Measurements from ENCODE around the gene BUB3. TPM values are rescaled to one million over a fixed set of nuclear protein-coding genes. Genes with fewer than 3 reads are reported as not detected.

BUB3 gene
- total RNA-seq, 1 donor: 134 TPM

DNA sequence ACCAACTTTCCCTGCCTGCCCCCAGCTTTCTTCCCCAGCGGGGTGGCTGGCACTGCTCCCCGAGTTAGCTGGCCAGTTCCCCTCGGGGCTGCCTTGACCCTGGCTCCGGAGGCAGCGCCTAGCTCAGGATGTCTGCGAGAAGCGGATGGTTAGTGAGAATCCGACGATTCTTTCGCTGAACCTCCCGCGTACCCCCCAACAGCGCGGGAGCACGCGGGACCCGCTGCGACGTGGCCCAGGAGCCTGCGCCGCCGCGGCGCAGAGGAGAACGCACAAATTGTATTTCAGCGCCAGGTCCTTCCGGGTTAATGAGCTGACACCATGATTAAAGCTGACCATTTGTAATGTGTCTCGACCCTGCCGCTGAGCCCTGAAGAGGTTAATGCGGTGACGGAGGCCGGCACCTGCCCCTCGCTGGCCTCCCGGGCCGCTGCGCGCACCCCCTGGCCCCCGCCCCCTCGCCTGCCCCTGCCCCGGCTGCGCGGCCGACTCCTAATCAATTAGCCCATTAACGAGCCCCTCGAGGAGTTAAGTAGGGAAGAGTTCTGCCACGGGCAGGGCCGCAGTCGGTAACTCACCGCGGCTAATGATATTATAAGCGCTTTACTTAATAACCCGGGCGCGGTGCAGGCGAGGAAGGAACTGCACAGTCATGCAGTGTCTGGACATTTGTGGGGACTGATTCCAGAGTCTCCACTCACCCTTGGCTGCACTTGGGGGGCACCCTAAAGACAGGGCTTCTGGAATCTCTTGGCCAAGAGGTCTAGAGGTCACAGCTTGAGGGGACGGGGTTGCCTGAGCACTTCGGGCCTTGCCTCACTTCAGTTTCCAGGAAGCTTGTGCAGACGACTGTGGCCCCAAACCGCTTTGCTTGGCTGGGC is 7.9 kb upstream of the BUB3 start:
- H3K4me3 ChIP-seq (ENCODE audit: low read depth, low read length): no peak overlapping the region
- TF ChIP-seq, protein P1, sequence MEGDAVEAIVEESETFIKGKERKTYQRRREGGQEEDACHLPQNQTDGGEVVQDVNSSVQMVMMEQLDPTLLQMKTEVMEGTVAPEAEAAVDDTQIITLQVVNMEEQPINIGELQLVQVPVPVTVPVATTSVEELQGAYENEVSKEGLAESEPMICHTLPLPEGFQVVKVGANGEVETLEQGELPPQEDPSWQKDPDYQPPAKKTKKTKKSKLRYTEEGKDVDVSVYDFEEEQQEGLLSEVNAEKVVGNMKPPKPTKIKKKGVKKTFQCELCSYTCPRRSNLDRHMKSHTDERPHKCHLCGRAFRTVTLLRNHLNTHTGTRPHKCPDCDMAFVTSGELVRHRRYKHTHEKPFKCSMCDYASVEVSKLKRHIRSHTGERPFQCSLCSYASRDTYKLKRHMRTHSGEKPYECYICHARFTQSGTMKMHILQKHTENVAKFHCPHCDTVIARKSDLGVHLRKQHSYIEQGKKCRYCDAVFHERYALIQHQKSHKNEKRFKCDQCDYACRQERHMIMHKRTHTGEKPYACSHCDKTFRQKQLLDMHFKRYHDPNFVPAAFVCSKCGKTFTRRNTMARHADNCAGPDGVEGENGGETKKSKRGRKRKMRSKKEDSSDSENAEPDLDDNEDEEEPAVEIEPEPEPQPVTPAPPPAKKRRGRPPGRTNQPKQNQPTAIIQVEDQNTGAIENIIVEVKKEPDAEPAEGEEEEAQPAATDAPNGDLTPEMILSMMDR (IDR thresholded peaks at IDR 0.05; ENCODE audit: insufficient read depth, low read depth, low read length): no peak
- DNase-seq (ENCODE audit: low read depth): no peak

DNA sequence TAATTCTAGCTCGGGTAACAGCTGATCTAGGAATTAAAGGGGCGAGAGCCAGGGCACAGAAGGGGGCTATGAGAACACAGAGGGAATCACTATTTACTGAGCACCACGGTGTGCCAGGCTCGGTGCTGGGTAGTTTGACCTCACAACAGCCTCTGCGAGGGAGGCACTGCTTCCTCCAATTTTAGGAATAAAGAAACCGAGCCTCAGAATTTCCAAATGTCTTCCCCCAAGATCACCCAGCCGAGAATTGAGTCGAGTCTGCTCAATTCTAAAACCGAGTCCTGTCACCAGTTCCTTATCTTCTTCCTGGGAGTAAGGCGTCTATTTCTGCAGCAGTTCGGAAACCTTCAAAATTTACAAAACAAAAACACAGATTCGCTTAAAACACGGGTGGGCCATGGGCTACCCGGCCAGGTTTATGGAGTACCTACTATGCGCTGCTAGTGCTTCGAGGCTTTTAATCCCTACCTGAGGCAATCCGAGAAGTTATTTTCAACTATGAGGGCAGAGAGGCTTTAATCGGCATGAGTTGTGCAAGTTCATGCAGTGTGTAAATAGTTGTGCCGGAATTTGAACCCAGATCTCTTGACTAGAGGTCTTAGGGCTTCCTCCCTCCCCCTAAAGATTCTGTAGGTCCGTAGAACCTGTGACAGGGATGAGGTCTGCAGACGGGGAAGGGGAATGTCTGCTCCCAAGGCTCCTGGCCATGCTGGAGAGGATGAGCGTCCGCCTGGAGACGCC is 7.1 kb upstream of the BUB3 start:
- no peak overlapping the region for H3K4me3 ChIP-seq (ENCODE audit: low read depth, low read length)
- no peak for DNase-seq (ENCODE audit: low read depth)
- TF ChIP-seq, protein P1 (IDR thresholded peaks at IDR 0.05; ENCODE audit: insufficient read depth, low read depth, low read length): no peak

DNA sequence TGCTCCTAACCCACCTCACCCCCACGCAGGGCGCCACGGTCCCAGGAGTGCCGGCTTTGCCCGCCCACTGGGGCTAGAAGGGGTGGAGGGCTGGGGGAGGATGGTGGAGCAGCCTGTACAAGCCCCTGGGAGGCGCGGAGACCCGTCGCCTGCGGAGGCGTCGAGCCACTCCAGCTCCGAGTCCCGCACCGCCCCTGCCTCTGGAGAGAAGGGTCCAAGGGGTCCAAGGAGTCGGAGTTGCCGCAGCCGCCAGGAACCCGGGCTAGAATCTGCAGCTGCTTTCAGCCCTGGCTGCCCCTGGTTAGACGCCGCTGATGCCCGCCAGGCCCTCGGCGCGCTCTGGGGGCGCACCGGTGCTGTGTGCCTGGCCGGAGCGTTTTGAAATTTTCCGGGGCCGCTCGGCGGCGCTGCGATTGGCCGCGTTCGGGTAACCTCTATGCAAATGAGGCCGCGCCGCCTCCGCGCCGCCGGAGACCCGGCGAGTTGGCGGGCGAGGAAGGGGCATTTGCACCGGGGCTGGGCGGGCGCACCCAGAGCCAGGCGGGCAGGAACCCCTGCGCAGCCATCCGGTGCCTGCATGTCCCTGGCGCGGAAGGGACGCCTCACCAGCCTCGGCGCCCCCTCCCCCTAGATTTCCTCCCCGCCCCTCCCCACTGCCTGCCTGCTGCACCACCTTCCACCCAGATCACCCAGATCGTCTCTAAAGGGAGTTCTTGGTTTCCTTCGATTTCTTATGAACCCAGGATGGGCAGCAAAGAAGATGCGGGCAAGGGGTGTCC is 6.4 kb upstream of the BUB3 start, which contains the start of gene HMX2:
TSS of gene HMX2 (plus strand) at position 502 of the 779 bp plus-strand sequence. CDS start at position 745, 243 bp downstream.
- H3K4me3 ChIP-seq (ENCODE audit: low read depth, low read length): no peak within 1 kb of the TSS
- no peak for DNase-seq (ENCODE audit: low read depth)

DNA sequence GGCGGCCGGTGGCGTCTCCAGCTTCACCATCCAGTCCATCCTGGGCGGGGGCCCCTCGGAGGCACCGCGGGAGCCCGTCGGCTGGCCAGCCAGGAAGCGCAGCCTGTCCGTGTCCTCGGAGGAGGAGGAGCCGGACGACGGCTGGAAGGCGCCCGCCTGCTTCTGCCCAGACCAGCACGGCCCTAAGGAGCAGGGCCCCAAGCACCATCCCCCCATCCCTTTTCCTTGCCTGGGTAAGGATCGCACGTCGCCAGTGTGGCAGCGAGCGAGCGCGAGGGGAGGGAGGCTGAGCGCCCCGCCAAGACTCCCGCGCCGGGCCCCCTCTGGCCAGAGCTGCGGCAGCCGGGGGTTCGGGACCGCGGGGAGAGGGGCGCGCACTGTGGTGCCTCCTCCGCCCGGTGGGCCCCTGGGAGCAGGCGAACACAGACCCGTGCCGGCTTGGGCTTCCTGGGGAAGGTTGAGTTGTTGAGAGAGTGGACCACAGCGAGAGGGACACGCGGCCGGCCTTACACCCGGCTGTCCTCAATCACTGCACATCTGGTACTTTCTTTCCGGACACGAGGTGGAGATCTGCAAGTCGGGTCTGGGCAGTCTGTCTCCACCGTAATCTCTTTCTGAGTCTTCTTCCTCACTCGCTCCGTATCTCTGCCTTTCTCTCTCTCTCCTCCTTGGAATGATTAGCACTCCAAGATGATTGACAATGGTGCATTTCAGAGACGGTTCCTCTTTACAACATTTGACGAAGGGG is 5.6 kb upstream of the BUB3 start:
- TF ChIP-seq, protein P1 (IDR thresholded peaks at IDR 0.05; ENCODE audit: insufficient read depth, low read depth, low read length): no peak
- no peak for DNase-seq (ENCODE audit: low read depth)
- H3K4me3 ChIP-seq (ENCODE audit: low read depth, low read length): no peak overlapping the region

More for the DNA sequence above, 6.4 kb upstream of the BUB3 start, which contains the start of gene HMX2:
- TF ChIP-seq, protein P1 (IDR thresholded peaks at IDR 0.05; ENCODE audit: insufficient read depth, low read depth, low read length): no peak

DNA sequence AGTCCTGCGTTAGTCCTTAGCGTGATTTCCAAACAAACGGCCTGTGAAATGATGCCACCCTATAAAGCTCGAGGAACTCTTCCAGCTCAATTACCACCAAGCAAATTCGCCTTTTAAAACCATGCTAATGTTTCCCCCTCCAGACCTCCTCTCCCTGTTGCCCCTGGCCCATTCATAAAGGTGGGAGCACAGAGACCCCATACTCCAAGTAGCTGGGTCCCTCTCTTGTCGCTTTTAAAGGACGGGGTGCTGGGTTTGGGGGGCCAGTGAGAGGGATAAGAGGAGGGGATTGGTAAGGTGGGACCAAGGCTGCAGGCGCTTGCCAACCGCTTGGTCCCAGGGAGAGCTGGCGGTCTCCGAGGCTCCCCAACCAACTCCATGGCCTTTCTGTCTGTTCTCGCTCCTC is 5.0 kb upstream of the BUB3 start:
- DNase-seq (ENCODE audit: low read depth): no peak
- no peak overlapping the region for H3K4me3 ChIP-seq (ENCODE audit: low read depth, low read length)
- TF ChIP-seq, protein P1 (IDR thresholded peaks at IDR 0.05; ENCODE audit: insufficient read depth, low read depth, low read length): no peak
